GM18867 (cell line): ENCODE data around the gene RCC1.
A peak's percentile ranks its signal among the peaks of the same experiment; 100 is the strongest.
"Not testable (repeated sequence)": the region's sequence is repeated elsewhere in the genome, so short reads cannot be mapped to it uniquely, and the experiment has no call there.

ENCODE experiments used
- ATAC-seq: cut with Tn5 transposase; IDR thresholded peaks from one replicate; pipeline ENCODE4 v1.9.1; 2021; ENCODE audit warnings: mild to moderate bottlenecking, moderate library complexity; ENCODE audit not compliant: unreplicated experiment

The RCC1 gene

DNA sequence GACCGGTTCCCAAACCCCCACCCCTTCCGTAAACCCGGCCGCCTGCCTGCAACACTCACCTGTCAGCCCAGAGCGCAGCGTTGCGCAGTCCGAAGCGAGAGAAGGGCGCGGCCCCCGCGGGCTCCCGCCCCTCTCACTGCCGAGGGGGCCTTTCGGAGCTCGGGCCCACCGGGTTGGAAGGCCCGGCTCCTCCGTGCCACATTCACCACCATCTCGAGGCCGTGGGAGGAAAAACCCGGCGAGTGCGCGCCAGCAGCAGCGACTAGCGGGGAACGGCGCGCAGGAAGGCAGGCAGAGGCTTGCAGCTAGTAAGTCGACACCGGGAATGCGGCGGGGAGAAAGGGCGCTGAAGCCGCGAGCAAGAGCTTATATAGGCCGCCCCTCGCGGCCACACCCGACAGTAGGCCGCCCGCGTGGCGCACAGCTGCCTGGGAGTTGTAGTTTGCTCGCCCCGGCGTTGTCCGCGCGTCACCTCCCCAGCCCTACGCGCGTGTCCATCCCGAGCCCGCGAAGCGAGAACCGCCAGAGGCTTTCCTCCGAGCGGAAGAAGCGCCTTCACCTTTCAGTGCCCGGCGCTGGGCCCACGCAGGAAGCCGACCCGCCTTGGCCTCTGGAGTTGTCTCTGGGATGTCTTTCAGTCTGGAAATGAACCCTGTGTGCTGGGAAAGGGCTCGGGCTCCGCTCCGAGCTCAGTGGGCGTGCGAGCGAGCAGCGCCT, 75.8 kb downstream of the RCC1 start:
- ATAC-seq: peak; percentile 78

GRCh38 chr1:28582248-28582615, 76.4 kb downstream of the RCC1 start:
- ATAC-seq: no peak

GRCh38 chr1:28586585-28587391, 80.9 kb downstream of the RCC1 start:
- not testable (repeated sequence) for ATAC-seq
